Liver (tissue), 9 donors: Measurements from ENCODE around the gene ARID5B. TPM values are rescaled to one million over a fixed set of nuclear protein-coding genes. Genes with fewer than 3 reads are reported as not detected.

ENCODE experiments used
- DNase-seq: peaks from one replicate; pipeline ENCODE4 v3.0.0-alpha.2; 2017; ENCODE audit warnings: low spot score
- H3K27ac ChIP-seq, 2 donors: one replicate each; pipeline ENCODE4 v1.7.0; 2013; ENCODE audit warnings: inconsistent platforms in 2 of 2, low read length in 2 of 2, control low read depth in 1 of 2, low read depth in 1 of 2, mild to moderate bottlenecking in 1 of 2
- H3K27me3 ChIP-seq, 4 donors: one replicate each; pipeline versions ENCODE4 v1.6.1 to v1.7.0; 2013; ENCODE audit warnings: low read length in 3 of 4, inconsistent platforms in 1 of 4, mild to moderate bottlenecking in 1 of 4, moderate library complexity in 1 of 4; ENCODE audit not compliant: control insufficient read depth in 4 of 4, insufficient read depth in 4 of 4
- H3K36me3 ChIP-seq, 4 donors: one replicate each; pipeline versions ENCODE4 v1.6.1 to v1.7.0; 2013; ENCODE audit warnings: low read length in 3 of 4, mild to moderate bottlenecking in 3 of 4, low read depth in 1 of 4, moderate library complexity in 1 of 4; ENCODE audit not compliant: control insufficient read depth in 4 of 4, insufficient read depth in 3 of 4
- H3K4me1 ChIP-seq, 4 donors: one replicate each; pipeline versions ENCODE4 v1.6.1 to v1.7.0; 2013; ENCODE audit warnings: low read length in 3 of 4, mild to moderate bottlenecking in 3 of 4, moderate library complexity in 1 of 4; ENCODE audit not compliant: control insufficient read depth in 4 of 4, insufficient read depth in 4 of 4
- H3K4me3 ChIP-seq, 3 donors: one replicate each; pipeline versions ENCODE4 v1.6.1 to v1.7.0; 2013; ENCODE audit warnings: low read length in 3 of 3, control low read depth in 1 of 3, low read depth in 1 of 3, mild to moderate bottlenecking in 1 of 3
- H3K9ac ChIP-seq, 2 donors: one replicate each; pipeline ENCODE4 v1.7.0; 2013; ENCODE audit warnings: low read length in 2 of 2, mild to moderate bottlenecking in 2 of 2, moderate library complexity in 2 of 2, control low read depth in 1 of 2, low read depth in 1 of 2
- H3K9me3 ChIP-seq, 4 donors: one replicate each; pipeline versions ENCODE4 v1.6.1 to v1.7.0; 2013; ENCODE audit warnings: low read length in 3 of 4; ENCODE audit not compliant: control insufficient read depth in 4 of 4
- ATF3 ChIP-seq: IDR thresholded peaks from 2 replicates; pipeline ENCODE4 v1.6.1; 2016; ENCODE audit warnings: antibody characterized with exemption
- CTCF ChIP-seq: fragments of 150-350 bp; IDR thresholded peaks from 2 replicates; pipeline ENCODE4 v1.5.1; 2017; ENCODE audit warnings: improper control_type of control experiment, low read depth, low read length; ENCODE audit not compliant: missing input control
- EGR1 ChIP-seq, 2 donors: IDR thresholded peaks; 2 replicates each; pipeline ENCODE4 v1.6.1; 2016 to 2018; ENCODE audit warnings: antibody characterized with exemption in 2 of 2, low read depth in 2 of 2
- FOXA1 ChIP-seq: IDR thresholded peaks from 2 replicates; pipeline ENCODE4 v1.6.1; 2016; ENCODE audit warnings: antibody characterized with exemption
- FOXA2 ChIP-seq: IDR thresholded peaks from 2 replicates; pipeline ENCODE4 v1.6.1; 2016; ENCODE audit warnings: antibody characterized with exemption
- GABPA ChIP-seq, 2 donors: IDR thresholded peaks in 1 of 2; conservative IDR thresholded peaks in 1 of 2; 2 replicates each; pipeline ENCODE4 v1.6.1; 2016; ENCODE audit warnings: antibody characterized with exemption in 2 of 2, mild to moderate bottlenecking in 1 of 2, moderate library complexity in 1 of 2
- HNF4A ChIP-seq, 2 donors: conservative IDR thresholded peaks; 2 replicates each; pipeline ENCODE4 v1.6.1; 2016; ENCODE audit warnings: antibody characterized with exemption in 2 of 2, mild to moderate bottlenecking in 2 of 2
- HNF4G ChIP-seq: IDR thresholded peaks from 2 replicates; pipeline ENCODE4 v1.6.1; 2016; ENCODE audit warnings: antibody characterized with exemption
- JUND ChIP-seq, 2 donors: IDR thresholded peaks; 2 replicates each; pipeline ENCODE4 v1.6.1; 2016; ENCODE audit warnings: antibody characterized with exemption in 2 of 2
- MAX ChIP-seq: IDR thresholded peaks from 2 replicates; pipeline ENCODE4 v1.6.1; 2016; ENCODE audit warnings: antibody characterized with exemption
- NR2F2 ChIP-seq: IDR thresholded peaks from 2 replicates; pipeline ENCODE4 v1.6.1; 2016; ENCODE audit warnings: antibody characterized with exemption
- RAD21 ChIP-seq, 2 donors: IDR thresholded peaks; 2 replicates each; pipeline ENCODE4 v1.6.1; 2016; ENCODE audit warnings: antibody characterized with exemption in 2 of 2, mild to moderate bottlenecking in 2 of 2
- REST ChIP-seq: IDR thresholded peaks from 2 replicates; pipeline ENCODE4 v1.6.1; 2016; ENCODE audit warnings: antibody characterized with exemption, mild to moderate bottlenecking
- RXRA ChIP-seq, 2 donors: IDR thresholded peaks; 2 replicates each; pipeline ENCODE4 v1.6.1; 2017 to 2018; ENCODE audit warnings: antibody characterized with exemption in 2 of 2, mild to moderate bottlenecking in 1 of 2
- SP1 ChIP-seq: IDR thresholded peaks from 2 replicates; pipeline ENCODE4 v1.6.1; 2018; ENCODE audit warnings: antibody characterized with exemption, mild to moderate bottlenecking
- TAF1 ChIP-seq: conservative IDR thresholded peaks from 2 replicates; pipeline ENCODE4 v1.6.1; 2016; ENCODE audit warnings: antibody characterized with exemption, mild to moderate bottlenecking
- YY1 ChIP-seq: IDR thresholded peaks from 2 replicates; pipeline ENCODE4 v1.6.1; 2016; ENCODE audit warnings: antibody characterized with exemption, mild to moderate bottlenecking
- ZBTB33 ChIP-seq: IDR thresholded peaks from 2 replicates; pipeline ENCODE4 v1.6.1; 2016; ENCODE audit warnings: antibody characterized with exemption
- WGBS: extraction: QIAGEN DNeasy Blood & Tissue Kit; methylation state at CpG from one replicate; pipeline ENCODE4 v1.1.7; 2013; 5-methylcytosine and 5-hydroxymethylcytosine counted together
- polyA plus RNA-seq, 2 donors: library from polyadenylated mRNA; stranded (reverse) in 1 of 2; unstranded in 1 of 2; fragments of 200-250 nt in 1 of 2; fragments of >200 nt in 1 of 2; fragmentation: Nextera tagmentation in 1 of 2; extraction: Ambion mirVana in 1 of 2; gene quantifications; one replicate each; pipeline versions ENCODE4 v1.2.1 to v1.2.3, GENCODE V29; 2013 to 2015
- total RNA-seq, 2 donors: library from RNA; depleted of rRNA; stranded (reverse); fragments of >200 nt; gene quantifications; one replicate each; pipeline ENCODE4 v1.2.3, GENCODE V29; 2014
- donor health status: healthy.
- donor health status: healthy.
- donor health status: healthy.
- donor health status: healthy.
- donor health status: healthy.

ARID5B gene
- total and polyA plus RNA-seq, 4 donors, result 1.3 to 6.4 (median 5.2) TPM

- H3K4me3 ChIP-seq, result no peak overlapping the region
- no peaks in the 10 kb centered on the region for H3K36me3 ChIP-seq
- no peak overlapping the region for H3K27ac ChIP-seq
- TF ChIP-seq HNF4A (conservative IDR thresholded peaks at IDR 0.05) (no peak), FOXA2 (no peak), ATF3 (no peak), HNF4G (no peak), GABPA (IDR thresholded peaks at IDR 0.05 in 1 of 2, conservative IDR thresholded peaks at IDR 0.05 in 1 of 2) (no peak), RXRA (IDR thresholded peaks at IDR 0.05) (no peak)
- H3K4me1 ChIP-seq, result no peaks in the 10 kb centered on the region
- no peaks in the 10 kb centered on the region for H3K27me3 ChIP-seq
- H3K9ac ChIP-seq, result no peak overlapping the region
- peaks cover 0 to 6% (median 0%) of the 10 kb centered on the region in 4 donors for H3K9me3 ChIP-seq
- DNase-seq, result no peak
- WGBS, result 94% methylated on average over 2 of the region's 2 CpGs
Measured at GRCh38 chr10:62127975-62128374, 226.5 kb downstream of the ARID5B start.

GRCh38 chr10:62130948-62131347, 229.4 kb downstream of the ARID5B start:
- Histone ChIP-seq H3K36me3 (no peaks in the 10 kb centered on the region), H3K9me3 (no peaks in the 10 kb centered on the region), H3K4me3 (no peak overlapping the region), H3K27me3 (no peaks in the 10 kb centered on the region), H3K27ac (no peak overlapping the region), H3K9ac (no peak overlapping the region), H3K4me1 (no peaks in the 10 kb centered on the region)
- TF ChIP-seq FOXA2 (no peak), FOXA1 (no peak), NR2F2 (peak; percentile 45), JUND (IDR thresholded peaks at IDR 0.05) (peak in 1 of 2 donors; percentile 37), REST (no peak), RAD21 (IDR thresholded peaks at IDR 0.05) (peak in 1 of 2 donors; percentile 3)
- DNase-seq, result no peak
- WGBS, result 81% methylated on average over 3 of the region's 3 CpGs

GRCh38 chr10:62131724-62132123, 230.2 kb downstream of the ARID5B start:
- WGBS, result 94% methylated on average over 4 of the region's 4 CpGs
- no peak overlapping the region for H3K9ac ChIP-seq
- H3K36me3 ChIP-seq, result no peaks in the 10 kb centered on the region
- no peak overlapping the region for H3K27ac ChIP-seq
- H3K4me3 ChIP-seq, result no peak overlapping the region
- no peaks in the 10 kb centered on the region for H3K4me1 ChIP-seq
- no peaks in the 10 kb centered on the region for H3K27me3 ChIP-seq
- TF ChIP-seq MAX, result no peak
- no peak for TF ChIP-seq TAF1
- no peak for TF ChIP-seq ZBTB33
- no peak for TF ChIP-seq GABPA (IDR thresholded peaks at IDR 0.05 in 1 of 2, conservative IDR thresholded peaks at IDR 0.05 in 1 of 2)
- no peak for TF ChIP-seq RXRA (IDR thresholded peaks at IDR 0.05)
- TF ChIP-seq RAD21 (IDR thresholded peaks at IDR 0.05), result no peak
- TF ChIP-seq SP1, result no peak
- no peak for TF ChIP-seq YY1
- no peak for TF ChIP-seq FOXA2
- TF ChIP-seq FOXA1, result no peak
- TF ChIP-seq EGR1 (IDR thresholded peaks at IDR 0.05; ENCODE audit: low read depth in 2 of 2), result no peak
- no peak for TF ChIP-seq HNF4G
- no peak for TF ChIP-seq CTCF
- H3K9me3 ChIP-seq, result no peaks in the 10 kb centered on the region
- DNase-seq, result no peak
